T-helper 2 cell treated with Interferon-gamma antibody and Interleukin-4, amounts not matched to agents 100 ng/mL and 5 ng/mL, for 36 hours (primary cell): Measurements from ENCODE around the gene SDK2. TPM values are rescaled to one million over a fixed set of nuclear protein-coding genes. Genes with fewer than 3 reads are reported as not detected.
"Not testable (repeated sequence)": the region's sequence is repeated elsewhere in the genome, so short reads cannot be mapped to it uniquely, and the experiment has no call there.

Experiments
- intact Hi-C: fragments of 100-400 bp; cut with micrococcal nuclease; formaldehyde crosslinking; loops from one replicate; pipeline ENCODE4 v1.15.1; 2023
- total RNA-seq: library from RNA; stranded (reverse); gene quantifications from 2 replicates; pipeline ENCODE4 v1.2.3, GENCODE V29; 2022

SDK2 gene
- total RNA-seq, 1 donor from 2014 or later, result 2.9 TPM

GRCh38 chr17:73492125-73492820, 152.0 kb downstream of the SDK2 start:
- intact Hi-C loops, result no loop called here

GRCh38 chr17:73491648-73492047, 152.6 kb downstream of the SDK2 start:
- intact Hi-C loops, result no loop called here

GRCh38 chr17:73490851-73491250, 153.4 kb downstream of the SDK2 start:
- intact Hi-C loops, result no loop called here

- intact Hi-C loops, result no loop called here
Measured at GRCh38 chr17:73489991-73490390, 154.3 kb downstream of the SDK2 start.

- intact Hi-C loops, result no loop called here
Measured at GRCh38 chr17:73489333-73489732, 154.9 kb downstream of the SDK2 start.

- intact Hi-C loops, result no loop called here
Measured at GRCh38 chr17:73485130-73485529, 159.1 kb downstream of the SDK2 start.

- intact Hi-C loops, result no loop called here
Measured at GRCh38 chr17:73482894-73483293, 161.4 kb downstream of the SDK2 start.

- intact Hi-C loops, result no loop called here
Measured at GRCh38 chr17:73482251-73482716, 162.0 kb downstream of the SDK2 start.

GRCh38 chr17:73481676-73482075, 162.6 kb downstream of the SDK2 start:
- intact Hi-C loops, result no loop called here

GRCh38 chr17:73480740-73481139, 163.5 kb downstream of the SDK2 start:
- intact Hi-C loops, result no loop called here

GRCh38 chr17:73478768-73479424, 165.3 kb downstream of the SDK2 start:
- intact Hi-C loops, result no loop called here

- intact Hi-C loops, result no loop called here
Measured at GRCh38 chr17:73478334-73478733, 165.9 kb downstream of the SDK2 start.

GRCh38 chr17:73476890-73477350, 167.3 kb downstream of the SDK2 start:
- intact Hi-C loops, result no loop called here

GRCh38 chr17:73474370-73474988, 169.8 kb downstream of the SDK2 start:
- intact Hi-C loops, result no loop called here

GRCh38 chr17:73472715-73473114, 171.5 kb downstream of the SDK2 start:
- intact Hi-C loops, result not testable (repeated sequence)

- intact Hi-C loops, result no loop called here
Measured at GRCh38 chr17:73471924-73472323, 172.3 kb downstream of the SDK2 start.

- intact Hi-C loops, result no loop called here
Measured at GRCh38 chr17:73470316-73470826, 173.9 kb downstream of the SDK2 start.

- intact Hi-C loops, result no loop called here
Measured at GRCh38 chr17:73469311-73469710, 174.9 kb downstream of the SDK2 start.

- intact Hi-C loops, result no loop called here
Measured at GRCh38 chr17:73468221-73468620, 176.0 kb downstream of the SDK2 start.

- intact Hi-C loops, result no loop called here
Measured at GRCh38 chr17:73467651-73468050, 176.6 kb downstream of the SDK2 start.

GRCh38 chr17:73466704-73467433, 177.4 kb downstream of the SDK2 start:
- intact Hi-C loops, result no loop called here

GRCh38 chr17:73465953-73466230, 178.4 kb downstream of the SDK2 start:
- intact Hi-C loops, result no loop called here
